ENCODE results near the gene TMTC3. TPM values are rescaled to one million over a fixed set of nuclear protein-coding genes. Genes with fewer than 3 reads are reported as not detected.

Gene TMTC3
- total and polyA plus RNA-seq, 2 of the 8 experiments (the other 6 are each of a cell fraction or from before 2014, with no cell fraction given) = 7.0 to 45.1 TPM

DNA sequence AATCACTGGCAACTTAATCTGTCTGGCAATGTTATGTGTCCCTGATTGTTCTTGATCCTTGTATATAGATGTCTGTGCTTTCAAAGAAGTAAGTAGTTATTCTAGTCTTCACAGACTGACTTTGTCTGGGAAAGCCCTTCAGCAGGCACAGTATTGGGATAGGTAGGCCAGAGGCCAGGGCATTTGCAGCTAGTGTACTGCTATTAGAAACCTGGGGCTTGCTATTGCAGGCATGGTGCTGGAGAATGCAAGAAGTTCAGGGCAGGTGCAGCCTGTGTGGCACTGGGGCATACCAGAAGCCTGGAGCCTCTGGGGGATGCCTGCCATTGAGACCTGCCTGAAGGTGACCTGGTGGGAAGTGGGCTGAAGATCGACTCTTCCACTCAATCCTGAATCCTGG, 96.3 kb downstream of the TMTC3 start (continued):
- TF ChIP-seq, protein P1, sequence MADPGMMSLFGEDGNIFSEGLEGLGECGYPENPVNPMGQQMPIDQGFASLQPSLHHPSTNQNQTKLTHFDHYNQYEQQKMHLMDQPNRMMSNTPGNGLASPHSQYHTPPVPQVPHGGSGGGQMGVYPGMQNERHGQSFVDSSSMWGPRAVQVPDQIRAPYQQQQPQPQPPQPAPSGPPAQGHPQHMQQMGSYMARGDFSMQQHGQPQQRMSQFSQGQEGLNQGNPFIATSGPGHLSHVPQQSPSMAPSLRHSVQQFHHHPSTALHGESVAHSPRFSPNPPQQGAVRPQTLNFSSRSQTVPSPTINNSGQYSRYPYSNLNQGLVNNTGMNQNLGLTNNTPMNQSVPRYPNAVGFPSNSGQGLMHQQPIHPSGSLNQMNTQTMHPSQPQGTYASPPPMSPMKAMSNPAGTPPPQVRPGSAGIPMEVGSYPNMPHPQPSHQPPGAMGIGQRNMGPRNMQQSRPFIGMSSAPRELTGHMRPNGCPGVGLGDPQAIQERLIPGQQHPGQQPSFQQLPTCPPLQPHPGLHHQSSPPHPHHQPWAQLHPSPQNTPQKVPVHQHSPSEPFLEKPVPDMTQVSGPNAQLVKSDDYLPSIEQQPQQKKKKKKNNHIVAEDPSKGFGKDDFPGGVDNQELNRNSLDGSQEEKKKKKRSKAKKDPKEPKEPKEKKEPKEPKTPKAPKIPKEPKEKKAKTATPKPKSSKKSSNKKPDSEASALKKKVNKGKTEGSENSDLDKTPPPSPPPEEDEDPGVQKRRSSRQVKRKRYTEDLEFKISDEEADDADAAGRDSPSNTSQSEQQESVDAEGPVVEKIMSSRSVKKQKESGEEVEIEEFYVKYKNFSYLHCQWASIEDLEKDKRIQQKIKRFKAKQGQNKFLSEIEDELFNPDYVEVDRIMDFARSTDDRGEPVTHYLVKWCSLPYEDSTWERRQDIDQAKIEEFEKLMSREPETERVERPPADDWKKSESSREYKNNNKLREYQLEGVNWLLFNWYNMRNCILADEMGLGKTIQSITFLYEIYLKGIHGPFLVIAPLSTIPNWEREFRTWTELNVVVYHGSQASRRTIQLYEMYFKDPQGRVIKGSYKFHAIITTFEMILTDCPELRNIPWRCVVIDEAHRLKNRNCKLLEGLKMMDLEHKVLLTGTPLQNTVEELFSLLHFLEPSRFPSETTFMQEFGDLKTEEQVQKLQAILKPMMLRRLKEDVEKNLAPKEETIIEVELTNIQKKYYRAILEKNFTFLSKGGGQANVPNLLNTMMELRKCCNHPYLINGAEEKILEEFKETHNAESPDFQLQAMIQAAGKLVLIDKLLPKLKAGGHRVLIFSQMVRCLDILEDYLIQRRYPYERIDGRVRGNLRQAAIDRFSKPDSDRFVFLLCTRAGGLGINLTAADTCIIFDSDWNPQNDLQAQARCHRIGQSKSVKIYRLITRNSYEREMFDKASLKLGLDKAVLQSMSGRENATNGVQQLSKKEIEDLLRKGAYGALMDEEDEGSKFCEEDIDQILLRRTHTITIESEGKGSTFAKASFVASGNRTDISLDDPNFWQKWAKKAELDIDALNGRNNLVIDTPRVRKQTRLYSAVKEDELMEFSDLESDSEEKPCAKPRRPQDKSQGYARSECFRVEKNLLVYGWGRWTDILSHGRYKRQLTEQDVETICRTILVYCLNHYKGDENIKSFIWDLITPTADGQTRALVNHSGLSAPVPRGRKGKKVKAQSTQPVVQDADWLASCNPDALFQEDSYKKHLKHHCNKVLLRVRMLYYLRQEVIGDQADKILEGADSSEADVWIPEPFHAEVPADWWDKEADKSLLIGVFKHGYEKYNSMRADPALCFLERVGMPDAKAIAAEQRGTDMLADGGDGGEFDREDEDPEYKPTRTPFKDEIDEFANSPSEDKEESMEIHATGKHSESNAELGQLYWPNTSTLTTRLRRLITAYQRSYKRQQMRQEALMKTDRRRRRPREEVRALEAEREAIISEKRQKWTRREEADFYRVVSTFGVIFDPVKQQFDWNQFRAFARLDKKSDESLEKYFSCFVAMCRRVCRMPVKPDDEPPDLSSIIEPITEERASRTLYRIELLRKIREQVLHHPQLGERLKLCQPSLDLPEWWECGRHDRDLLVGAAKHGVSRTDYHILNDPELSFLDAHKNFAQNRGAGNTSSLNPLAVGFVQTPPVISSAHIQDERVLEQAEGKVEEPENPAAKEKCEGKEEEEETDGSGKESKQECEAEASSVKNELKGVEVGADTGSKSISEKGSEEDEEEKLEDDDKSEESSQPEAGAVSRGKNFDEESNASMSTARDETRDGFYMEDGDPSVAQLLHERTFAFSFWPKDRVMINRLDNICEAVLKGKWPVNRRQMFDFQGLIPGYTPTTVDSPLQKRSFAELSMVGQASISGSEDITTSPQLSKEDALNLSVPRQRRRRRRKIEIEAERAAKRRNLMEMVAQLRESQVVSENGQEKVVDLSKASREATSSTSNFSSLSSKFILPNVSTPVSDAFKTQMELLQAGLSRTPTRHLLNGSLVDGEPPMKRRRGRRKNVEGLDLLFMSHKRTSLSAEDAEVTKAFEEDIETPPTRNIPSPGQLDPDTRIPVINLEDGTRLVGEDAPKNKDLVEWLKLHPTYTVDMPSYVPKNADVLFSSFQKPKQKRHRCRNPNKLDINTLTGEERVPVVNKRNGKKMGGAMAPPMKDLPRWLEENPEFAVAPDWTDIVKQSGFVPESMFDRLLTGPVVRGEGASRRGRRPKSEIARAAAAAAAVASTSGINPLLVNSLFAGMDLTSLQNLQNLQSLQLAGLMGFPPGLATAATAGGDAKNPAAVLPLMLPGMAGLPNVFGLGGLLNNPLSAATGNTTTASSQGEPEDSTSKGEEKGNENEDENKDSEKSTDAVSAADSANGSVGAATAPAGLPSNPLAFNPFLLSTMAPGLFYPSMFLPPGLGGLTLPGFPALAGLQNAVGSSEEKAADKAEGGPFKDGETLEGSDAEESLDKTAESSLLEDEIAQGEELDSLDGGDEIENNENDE (IDR thresholded peaks at IDR 0.05; ENCODE audit: insufficient replicate concordance, low read length) = no peak
- TF ChIP-seq BCL11A (IDR thresholded peaks at IDR 0.05; ENCODE audit: low read depth in 2 of 2, low read length in 2 of 2) (no peak), TBP (IDR thresholded peaks at IDR 0.05; ENCODE audit: low read depth, low read length) (no peak), EGR1 (IDR thresholded peaks at IDR 0.05; ENCODE audit: borderline replicate concordance, low read depth, low read length) (no peak), SAP30 (IDR thresholded peaks at IDR 0.05; ENCODE audit: insufficient read depth, insufficient replicate concordance, low read length) (no peak)

Measured in H1 (cell line).